Naive thymus-derived CD4-positive, alpha-beta T cell (primary cell): ENCODE data around the gene PIGO. TPM values are rescaled to one million over a fixed set of nuclear protein-coding genes. Genes with fewer than 3 reads are reported as not detected.

Experiments
- ATAC-seq: fragments of 150-1000 bp; cut with Tn5 transposase; 2 replicates; pipeline ENCODE4 v1.10.0; 2021; ENCODE audit warnings: mild to moderate bottlenecking, moderate library complexity
- CTCF ChIA-PET: fragments of 350-600 bp; sonication (Branson Sonifier 250); formaldehyde crosslinking; loops from one replicate; lab custom pipeline; 2021; ENCODE audit warnings: antibody characterized with exemption; lab: Charles Lee
- POLR2A ChIA-PET: fragments of 350-600 bp; sonication (Branson Sonifier 250); formaldehyde crosslinking; loops from one replicate; lab custom pipeline; 2021; ENCODE audit warnings: antibody characterized with exemption, inconsistent platforms; lab: Charles Lee
- DNase-seq, 9 donors: peaks; one replicate each; pipeline versions ENCODE4 v3.0.0 to v3.0.0-alpha.2; 2020 to 2022; ENCODE audit warnings: mixed read lengths in 1 of 9
- H3K27ac ChIP-seq: one replicate; pipeline ENCODE4 v1.7.0; 2013; ENCODE audit warnings: mild to moderate bottlenecking, low read depth, low read length, moderate library complexity
- H3K27me3 ChIP-seq, 2 donors: one replicate each; pipeline ENCODE4 v1.7.0; 2013; ENCODE audit warnings: low read length in 2 of 2, mild to moderate bottlenecking in 2 of 2, moderate library complexity in 2 of 2; ENCODE audit not compliant: control insufficient read depth in 2 of 2, insufficient read depth in 2 of 2
- H3K36me3 ChIP-seq, 3 experiments: 1 replicate in 2 of 3; 2 replicates in 1 of 3; pipeline ENCODE4 v1.7.0; 2013; ENCODE audit warnings: low read length in 3 of 3, mild to moderate bottlenecking in 3 of 3, moderate library complexity in 1 of 3; ENCODE audit not compliant: insufficient read depth in 3 of 3, control insufficient read depth in 2 of 3
- H3K4me1 ChIP-seq, 2 donors: one replicate each; pipeline ENCODE4 v1.7.0; 2013; ENCODE audit warnings: low read length in 2 of 2, mild to moderate bottlenecking in 2 of 2, moderate library complexity in 1 of 2; ENCODE audit not compliant: control insufficient read depth in 2 of 2, insufficient read depth in 2 of 2
- H3K4me3 ChIP-seq: 2 replicates; pipeline ENCODE4 v1.7.0; 2013; ENCODE audit warnings: mild to moderate bottlenecking, low read length
- H3K9me3 ChIP-seq, 3 experiments: 1 replicate in 2 of 3; 2 replicates in 1 of 3; pipeline ENCODE4 v1.7.0; 2013; ENCODE audit warnings: low read length in 3 of 3; ENCODE audit not compliant: control insufficient read depth in 2 of 3
- H3K27ac Mint-ChIP-seq, 9 donors: one replicate each; pipeline ENCODE4 v1.8.0; 2020 to 2022; ENCODE audit warnings: mixed read lengths in 9 of 9, mild to moderate bottlenecking in 8 of 9, moderate library complexity in 5 of 9, inconsistent platforms in 2 of 9
- H3K27me3 Mint-ChIP-seq, 5 donors: one replicate each; pipeline ENCODE4 v1.8.0; 2021 to 2022; ENCODE audit warnings: mixed read lengths in 5 of 5, mild to moderate bottlenecking in 1 of 5
- H3K36me3 Mint-ChIP-seq, 5 donors: one replicate each; pipeline ENCODE4 v1.8.0; 2020 to 2022; ENCODE audit warnings: mixed read lengths in 5 of 5, mild to moderate bottlenecking in 3 of 5, inconsistent platforms in 1 of 5
- H3K4me1 Mint-ChIP-seq, 7 donors: one replicate each; pipeline ENCODE4 v1.8.0; 2020 to 2022; ENCODE audit warnings: mixed read lengths in 7 of 7, mild to moderate bottlenecking in 3 of 7, inconsistent platforms in 1 of 7
- H3K4me3 Mint-ChIP-seq, 10 donors: one replicate each; pipeline ENCODE4 v1.8.0; 2020 to 2022; ENCODE audit warnings: mild to moderate bottlenecking in 10 of 10, mixed read lengths in 10 of 10, moderate library complexity in 6 of 10, inconsistent platforms in 2 of 10
- H3K9me3 Mint-ChIP-seq, 11 donors: one replicate each; pipeline ENCODE4 v1.8.0; 2020 to 2022; ENCODE audit warnings: mixed read lengths in 11 of 11, mild to moderate bottlenecking in 4 of 11, inconsistent platforms in 1 of 11, moderate library complexity in 1 of 11
- intact Hi-C, 2 donors: fragments of 100-400 bp; cut with micrococcal nuclease; formaldehyde crosslinking; loops; one replicate each; pipeline ENCODE4 v1.15.1; 2023
- polyA plus RNA-seq, 2 donors: library from polyadenylated mRNA; unstranded; fragments of 300-500 nt; fragmentation: Illumina TruSeq; gene quantifications; one replicate each; pipeline ENCODE4 v1.2.3, GENCODE V29; 2021
- total RNA-seq, 6 experiments: library from RNA in 5 of 6; stranded (reverse) in 5 of 6; gene quantifications; 1 replicate in 5 of 6; 2 replicates in 1 of 6; pipeline ENCODE4 v1.2.3 and lab custom pipeline; 2021 to 2026

Gene PIGO
- total and polyA plus RNA-seq, 7 experiments from 2014 or later, result 27.1 to 36.0 (median 29.9) TPM

DNA sequence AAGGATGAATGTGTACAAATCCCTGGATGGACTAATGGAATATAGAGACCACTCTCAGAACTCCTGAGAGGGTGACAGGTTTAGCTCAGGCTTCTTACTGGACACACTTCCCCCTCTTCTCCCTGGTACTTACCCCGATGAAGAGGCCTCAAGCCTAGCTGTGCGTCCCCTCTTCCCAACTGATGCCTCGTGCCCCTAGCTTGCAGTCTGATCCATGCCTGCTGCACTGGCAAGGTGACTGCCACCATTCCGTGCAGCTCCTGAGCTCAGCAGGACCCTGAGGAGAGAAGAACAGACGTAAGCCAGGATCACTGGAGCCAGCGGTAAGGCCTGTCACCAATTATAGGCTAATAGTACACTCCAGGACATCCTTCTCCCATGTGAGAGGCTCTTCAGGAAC lies 12.1 kb upstream of the PIGO start:
- peaks cover 0 to 21% (median 8%) of the 10 kb centered on the region in 5 donors for H3K36me3 Mint-ChIP-seq
- no peaks in the 10 kb centered on the region for H3K27me3 Mint-ChIP-seq
- intact Hi-C loops, result no loop called here
- H3K9me3 Mint-ChIP-seq, result no peaks in the 10 kb centered on the region
- peaks cover 0 to 21% (median 0%) of the 10 kb centered on the region in 3 experiments for H3K36me3 ChIP-seq
- no peaks in the 10 kb centered on the region for H3K27me3 ChIP-seq
- H3K4me1 Mint-ChIP-seq, result peaks cover 13 to 39% (median 36%) of the 10 kb centered on the region in 7 donors
- no peaks in the 10 kb centered on the region for H3K9me3 ChIP-seq
- CTCF ChIA-PET, result interaction anchor here (1.3 kb wide), 1 partner anchor 12 kb away, joined by 4 read pairs; the partner anchor contains the start of gene PIGO
- H3K27ac Mint-ChIP-seq, result no peak overlapping the region
- no peak overlapping the region for H3K27ac ChIP-seq
- no peak overlapping the region for H3K4me3 Mint-ChIP-seq
- no peak overlapping the region for H3K4me3 ChIP-seq
- ATAC-seq (no peak), DNase-seq (no peak)
- H3K4me1 ChIP-seq, result peaks cover 18 to 20% of the 10 kb centered on the region in 2 donors
- POLR2A ChIA-PET, result interaction anchor here (1.2 kb wide), 1 partner anchor 13 kb away, joined by 4 read pairs; no protein-coding TSS in a partner anchor

DNA sequence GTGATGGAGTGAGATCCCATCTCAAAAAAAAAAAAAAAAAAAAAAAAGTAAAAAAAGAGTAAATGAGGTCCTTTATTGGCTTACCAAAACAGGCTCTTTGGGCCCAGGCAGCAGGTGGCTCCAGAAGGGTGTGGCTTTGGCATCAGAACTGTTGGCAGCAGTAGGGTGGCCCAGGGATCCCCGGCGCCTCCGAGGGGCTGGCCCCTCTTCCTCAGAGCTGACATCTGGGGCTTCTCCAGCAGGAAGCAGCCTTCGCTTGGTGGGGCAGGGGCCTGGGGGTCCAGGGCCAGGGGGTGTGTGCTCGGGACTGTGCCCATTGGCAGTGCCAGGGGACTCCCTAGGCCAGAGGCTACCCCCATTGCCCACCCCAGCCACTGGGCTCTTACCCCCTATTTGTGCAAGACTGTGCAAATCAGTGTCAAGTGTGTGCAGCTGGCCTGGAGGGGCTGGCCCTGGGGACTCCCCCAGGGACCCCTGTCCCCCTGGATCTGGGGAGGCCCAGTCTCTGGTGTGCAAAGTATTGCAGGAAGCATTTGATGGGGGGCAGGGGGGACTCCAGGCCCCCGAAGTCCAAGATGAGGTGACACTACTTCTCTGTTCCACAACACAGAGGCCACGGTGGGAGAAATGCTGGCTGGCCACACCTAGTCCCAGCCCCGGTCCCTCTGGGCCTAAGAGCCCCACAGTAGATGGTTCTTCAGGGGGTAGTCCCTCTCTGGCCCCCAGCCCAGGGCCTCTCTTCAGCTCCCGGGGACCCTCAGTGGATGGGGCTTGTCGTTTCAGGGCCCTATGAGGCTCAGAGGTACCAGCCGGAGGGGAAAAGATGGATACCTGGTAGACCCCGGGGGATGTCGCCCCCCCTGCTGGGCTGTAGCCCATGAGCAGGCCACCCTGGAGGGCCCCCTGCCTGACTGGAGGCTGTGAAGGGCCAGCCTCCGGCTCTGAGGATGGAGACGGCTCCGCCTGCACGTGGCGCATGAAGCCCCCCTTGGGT lies 11.2 kb upstream of the PIGO start:
- no peak overlapping the region for H3K27ac Mint-ChIP-seq
- no peak overlapping the region for H3K4me3 Mint-ChIP-seq
- H3K27ac ChIP-seq, result no peak overlapping the region

DNA sequence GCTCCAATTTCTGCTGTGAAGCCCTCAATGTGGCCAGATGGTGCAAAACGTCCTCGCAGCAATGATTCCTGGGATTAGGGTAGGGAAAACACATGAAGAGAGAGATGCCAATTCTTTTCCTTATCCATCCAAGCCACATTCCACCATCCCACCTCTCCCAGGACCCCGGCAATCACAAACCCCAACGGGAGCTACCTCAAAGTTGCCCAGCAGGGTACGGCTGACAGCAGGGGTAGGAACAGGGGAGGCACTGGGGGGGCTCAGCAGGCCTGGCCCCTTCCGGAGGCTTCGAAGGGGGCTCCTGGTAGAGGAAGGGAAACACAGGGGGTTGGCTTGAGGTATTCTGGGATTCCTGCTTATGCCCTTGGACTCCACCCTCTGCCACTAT lies 9.9 kb upstream of the PIGO start:
- Histone ChIP-seq H3K36me3 (peaks cover 0 to 23% (median 0%) of the 10 kb centered on the region in 3 experiments), H3K9me3 (no peaks in the 10 kb centered on the region), H3K27me3 (no peaks in the 10 kb centered on the region), H3K27ac (no peak overlapping the region), H3K4me3 (no peak overlapping the region), H3K4me1 (peaks cover 21 to 25% of the 10 kb centered on the region in 2 donors)
- Mint-ChIP-seq H3K4me3 (no peak overlapping the region), H3K27me3 (no peaks in the 10 kb centered on the region), H3K27ac (peak overlapping the region in 1 of 9 donors; percentile 48), H3K36me3 (peaks cover 0 to 22% (median 13%) of the 10 kb centered on the region in 5 donors), H3K9me3 (no peaks in the 10 kb centered on the region), H3K4me1 (peaks cover 17 to 42% (median 39%) of the 10 kb centered on the region in 7 donors)
- ATAC-seq (no peak), DNase-seq (no peak)
- CTCF ChIA-PET, result interaction anchor here (0.6 to 1.2 kb wide), 2 partner anchors 9 to 691 kb away, joined by 3 read pairs; no protein-coding TSS in a partner anchor
- intact Hi-C loops, result no loop called here
- POLR2A ChIA-PET, result interaction anchor here (1.2 to 3.2 kb wide), 3 partner anchors 9 to 35 kb away, joined by 4 to 13 read pairs (median 5); partner anchors contain the start of genes ATOSB and PIGO

More for the DNA sequence above, 11.2 kb upstream of the PIGO start:
- H3K36me3 ChIP-seq, result peaks cover 0 to 21% (median 0%) of the 10 kb centered on the region in 3 experiments
- ATAC-seq, result no peak
- ChIA-PET POLR2A (interaction anchor here (1.2 to 3.2 kb wide), 4 partner anchors 8 to 36 kb away, joined by 4 to 13 read pairs (median 4); partner anchors contain the start of genes ATOSB and PIGO), CTCF (interaction anchor here (1.3 kb wide), 2 partner anchors 11 to 208 kb away, joined by 3 to 4 read pairs; partner anchors contain the start of gene PIGO)
- no peaks in the 10 kb centered on the region for H3K27me3 ChIP-seq
- Mint-ChIP-seq H3K27me3 (no peaks in the 10 kb centered on the region), H3K9me3 (no peaks in the 10 kb centered on the region), H3K36me3 (peaks cover 0 to 21% (median 13%) of the 10 kb centered on the region in 5 donors), H3K4me1 (peaks cover 21 to 42% (median 38%) of the 10 kb centered on the region in 7 donors)
- no peaks in the 10 kb centered on the region for H3K9me3 ChIP-seq
- no peak for DNase-seq
- H3K4me1 ChIP-seq, result peaks cover 21 to 22% of the 10 kb centered on the region in 2 donors
- no peak overlapping the region for H3K4me3 ChIP-seq
- intact Hi-C loops, result no loop called here

DNA sequence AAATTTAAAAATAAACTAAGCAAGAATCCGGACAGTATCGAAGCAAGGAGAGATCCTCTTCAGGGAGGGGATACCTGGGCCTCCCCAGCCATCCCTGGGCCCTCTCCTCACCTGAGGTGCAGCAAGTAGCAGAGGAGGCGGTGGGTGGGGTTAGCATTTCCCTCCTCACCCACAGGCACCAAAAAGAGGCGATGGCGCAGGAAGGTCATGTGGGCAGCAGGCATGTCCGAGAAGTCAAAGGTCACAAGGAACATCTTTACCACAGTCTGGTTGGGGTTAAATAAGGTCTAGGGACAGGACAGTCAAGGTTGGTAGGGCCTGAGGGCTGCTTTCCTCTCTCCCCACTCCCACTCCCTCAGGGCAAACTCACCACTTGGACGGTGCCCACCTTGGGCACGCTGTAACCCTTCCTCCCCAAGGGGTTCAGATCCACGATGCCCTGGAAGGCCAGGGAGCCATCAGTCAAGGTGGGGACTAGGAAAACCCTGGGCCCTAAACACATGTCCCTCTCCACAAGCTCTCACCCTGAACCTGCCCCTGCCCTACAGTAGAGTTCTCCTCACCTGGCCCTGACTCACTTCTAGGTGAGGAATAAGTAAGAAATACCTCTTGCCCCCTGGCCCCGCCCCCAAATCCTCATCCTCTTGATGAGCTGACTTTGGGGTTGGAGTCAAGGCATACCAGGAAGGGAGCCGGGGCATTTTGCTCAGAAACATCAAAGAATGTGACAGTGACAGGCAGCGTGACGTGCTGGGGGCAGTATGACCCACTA lies 9.4 kb upstream of the PIGO start:
- intact Hi-C loops, result no loop called here
- POLR2A ChIA-PET, result interaction anchor here (1.3 to 3.2 kb wide), 2 partner anchors 9 to 34 kb away, joined by 4 to 13 read pairs; partner anchors contain the start of gene PIGO

DNA sequence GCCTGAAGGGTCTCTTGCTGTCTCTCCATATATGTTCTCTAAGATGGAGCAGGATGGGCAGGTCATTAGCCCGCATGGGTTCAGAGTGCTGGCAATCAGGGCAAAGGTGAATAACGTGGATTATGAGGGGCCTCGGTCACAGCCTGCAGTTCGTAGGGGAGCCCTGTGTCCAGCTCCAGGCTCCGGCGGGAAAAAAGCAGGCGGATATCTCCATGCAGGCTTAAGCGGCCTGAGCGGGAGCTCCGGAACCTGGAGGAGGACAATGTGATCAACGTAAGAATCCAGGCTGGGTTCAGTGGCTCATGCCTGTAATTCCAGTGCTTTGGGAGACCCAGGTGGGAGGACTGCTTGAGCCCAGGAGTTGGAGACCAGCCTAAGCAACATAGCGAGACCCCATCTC lies 8.7 kb upstream of the PIGO start:
- no peaks in the 10 kb centered on the region for H3K9me3 Mint-ChIP-seq
- ATAC-seq (no peak), DNase-seq (no peak)
- Histone ChIP-seq H3K27me3 (no peaks in the 10 kb centered on the region), H3K36me3 (peaks cover under 1 to 35% (median 4%) of the 10 kb centered on the region in 3 experiments), H3K4me1 (peaks cover 12 to 18% of the 10 kb centered on the region in 2 donors), H3K4me3 (no peak overlapping the region), H3K27ac (no peak overlapping the region), H3K9me3 (no peaks in the 10 kb centered on the region)
- peaks cover 0 to 34% (median 13%) of the 10 kb centered on the region in 5 donors for H3K36me3 Mint-ChIP-seq
- ChIA-PET POLR2A (interaction anchor here (2.9 to 3.2 kb wide), 2 partner anchors 8 to 25 kb away, joined by 13 to 15 read pairs; partner anchors contain the start of genes FANCG and PIGO), CTCF (interaction anchor here (1.0 to 1.2 kb wide), 2 partner anchors 9 to 10 kb away, joined by 3 read pairs; partner anchors contain the start of gene PIGO)
- peak overlapping the region in 1 of 10 donors; percentile 21 for H3K4me3 Mint-ChIP-seq
- H3K27ac Mint-ChIP-seq, result peak overlapping the region in 2 of 9 donors; percentile 34 to 45
- no peaks in the 10 kb centered on the region for H3K27me3 Mint-ChIP-seq
- peaks cover 18 to 42% (median 41%) of the 10 kb centered on the region in 7 donors for H3K4me1 Mint-ChIP-seq
- intact Hi-C loops, result no loop called here

More for the DNA sequence above, 9.4 kb upstream of the PIGO start:
- Histone ChIP-seq H3K4me3 (no peak overlapping the region), H3K27me3 (no peaks in the 10 kb centered on the region), H3K36me3 (peaks cover 0 to 29% (median 0%) of the 10 kb centered on the region in 3 experiments), H3K27ac (no peak overlapping the region), H3K9me3 (no peaks in the 10 kb centered on the region), H3K4me1 (peaks cover 16 to 24% of the 10 kb centered on the region in 2 donors)
- peaks cover 20 to 43% (median 40%) of the 10 kb centered on the region in 7 donors for H3K4me1 Mint-ChIP-seq
- CTCF ChIA-PET, result interaction anchor here (1.0 to 1.2 kb wide), 2 partner anchors 9 kb away, joined by 3 read pairs; partner anchors contain the start of gene PIGO
- H3K27me3 Mint-ChIP-seq, result no peaks in the 10 kb centered on the region
- no peak for ATAC-seq
- H3K9me3 Mint-ChIP-seq, result no peaks in the 10 kb centered on the region
- no peak for DNase-seq
- peak overlapping the region in 1 of 10 donors; percentile 35 for H3K4me3 Mint-ChIP-seq
- H3K27ac Mint-ChIP-seq, result peak overlapping the region in 1 of 9 donors; percentile 48
- H3K36me3 Mint-ChIP-seq, result peaks cover 0 to 28% (median 13%) of the 10 kb centered on the region in 5 donors
